Fibroblast of mammary gland (primary cell): ENCODE results near the gene SEMA6A.

Experiments
- DNase-seq: peaks from one replicate; pipeline ENCODE4 v3.0.0-alpha.2; 2010; ENCODE audit warnings: low read depth
- H3K4me3 ChIP-seq: 2 replicates; pipeline ENCODE4 v1.5.1; 2011; ENCODE audit warnings: low read depth, mild to moderate bottlenecking, low read length, moderate library complexity; ENCODE audit not compliant: control insufficient read depth
- CTCF ChIP-seq: conservative IDR thresholded peaks from 2 replicates; pipeline ENCODE4 v1.5.1; 2011; ENCODE audit warnings: low read depth, low read length, inconsistent platforms; ENCODE audit not compliant: control insufficient read depth, insufficient read depth

SEMA6A gene

GRCh38 chr5:116498503-116499048, 76.0 kb downstream of the SEMA6A start:
- no peak overlapping the region for H3K4me3 ChIP-seq
- no peak for TF ChIP-seq CTCF
- DNase-seq: no peak

DNA sequence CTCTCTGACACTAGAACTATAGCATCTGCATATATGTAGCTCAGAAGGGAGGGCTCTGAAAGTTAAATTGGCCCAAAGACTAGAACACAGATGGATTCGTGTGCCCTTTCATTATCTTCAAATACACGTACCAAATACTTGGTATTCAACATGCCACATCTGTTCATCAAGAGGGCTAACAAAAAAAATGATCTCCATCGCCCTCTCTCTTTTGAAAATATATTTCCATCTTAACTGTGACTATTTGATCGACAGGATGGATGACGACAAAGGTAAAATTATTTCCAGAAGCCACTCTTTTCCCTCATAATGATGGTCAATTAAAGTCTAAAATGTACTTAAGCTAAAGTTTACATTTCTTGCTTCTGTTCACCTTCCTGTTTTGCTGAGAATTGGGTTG, 77.0 kb downstream of the SEMA6A start:
- no peak for DNase-seq
- no peak for TF ChIP-seq CTCF
- no peak overlapping the region for H3K4me3 ChIP-seq

- no peak for DNase-seq
- H3K4me3 ChIP-seq: no peak overlapping the region
- no peak for TF ChIP-seq CTCF
Measured at GRCh38 chr5:116495786-116496357, 78.8 kb downstream of the SEMA6A start.

DNA sequence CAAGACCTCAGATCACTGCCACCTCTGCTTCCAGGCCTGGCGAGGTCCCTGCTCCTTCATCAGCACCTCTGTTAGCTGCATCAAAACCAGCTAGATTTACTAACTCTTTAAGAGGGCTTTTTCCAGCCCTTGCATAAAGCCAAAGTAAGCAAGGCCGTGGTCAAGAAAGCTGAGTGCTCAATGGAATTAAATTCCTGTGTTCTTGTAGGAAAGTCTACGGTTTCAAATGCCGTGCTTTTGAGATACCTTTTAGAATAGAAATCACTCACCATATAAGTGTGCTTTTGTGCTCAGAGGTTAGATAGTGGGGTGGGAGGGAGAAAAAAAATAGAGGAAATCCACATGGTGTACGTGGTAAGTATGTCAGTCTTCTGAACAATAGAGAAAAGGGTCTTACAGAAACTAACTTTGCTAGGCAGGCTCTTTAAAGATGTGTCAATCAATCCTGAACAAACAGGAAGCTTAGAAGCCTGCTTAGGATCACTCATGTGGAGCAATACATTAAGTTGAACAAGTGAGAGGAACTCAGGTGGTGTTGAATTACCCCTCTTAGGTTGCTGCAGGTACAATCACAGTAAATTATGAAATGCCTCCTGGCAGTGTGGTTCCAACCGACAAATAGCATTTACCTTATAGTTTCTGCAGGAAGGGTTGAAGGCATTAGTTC, 79.7 kb downstream of the SEMA6A start:
- TF ChIP-seq CTCF: no peak
- no peak overlapping the region for H3K4me3 ChIP-seq
- DNase-seq: no peak

GRCh38 chr5:116492776-116493175, 81.8 kb downstream of the SEMA6A start:
- no peak for DNase-seq
- H3K4me3 ChIP-seq: no peak overlapping the region
- TF ChIP-seq CTCF: no peak

DNA sequence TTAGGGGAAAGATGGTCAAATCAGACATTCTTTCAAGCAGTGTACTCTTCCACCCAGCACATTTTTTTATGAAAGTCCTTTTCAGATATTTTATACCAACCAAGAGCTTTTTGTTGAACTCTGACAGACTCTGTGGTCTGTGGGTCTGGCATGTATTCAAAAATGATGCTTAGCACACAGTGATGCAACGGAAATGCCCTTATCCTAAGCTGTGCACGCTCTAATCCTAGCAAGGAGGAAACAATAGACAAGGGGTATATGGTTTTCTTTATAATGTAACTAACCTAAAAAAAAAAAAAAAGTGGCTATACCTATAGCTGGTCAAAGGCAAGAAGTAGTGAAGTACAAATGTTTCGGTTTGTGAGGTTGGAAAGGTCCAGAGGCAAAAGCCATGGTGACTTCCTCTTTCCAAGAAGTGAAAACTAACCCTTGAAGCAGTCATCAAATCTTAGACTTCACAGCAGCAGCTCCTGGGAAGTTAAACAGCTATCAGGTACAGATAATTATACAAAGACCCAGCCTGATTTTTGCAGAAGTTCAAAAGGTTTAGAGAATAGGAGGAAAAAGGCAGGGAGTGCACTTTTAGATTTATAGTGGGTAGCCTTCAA, 82.5 kb downstream of the SEMA6A start:
- no peak overlapping the region for H3K4me3 ChIP-seq
- DNase-seq: peak; percentile 94
- TF ChIP-seq CTCF: no peak
